DMS53 treated with DMSO at 0.1 percent for 48 hours (cell line): ENCODE results near the gene HSDL2.
A peak's percentile ranks its signal among the peaks of the same experiment; 100 is the strongest.
"Not testable (repeated sequence)": the region's sequence is repeated elsewhere in the genome, so short reads cannot be mapped to it uniquely, and the experiment has no call there.

Experiments
- DNase-seq: peaks from one replicate; lab custom pipeline; 2025; ENCODE audit not compliant: unreplicated experiment; lab: John Stamatoyannopoulos, UW

HSDL2 gene

DNA sequence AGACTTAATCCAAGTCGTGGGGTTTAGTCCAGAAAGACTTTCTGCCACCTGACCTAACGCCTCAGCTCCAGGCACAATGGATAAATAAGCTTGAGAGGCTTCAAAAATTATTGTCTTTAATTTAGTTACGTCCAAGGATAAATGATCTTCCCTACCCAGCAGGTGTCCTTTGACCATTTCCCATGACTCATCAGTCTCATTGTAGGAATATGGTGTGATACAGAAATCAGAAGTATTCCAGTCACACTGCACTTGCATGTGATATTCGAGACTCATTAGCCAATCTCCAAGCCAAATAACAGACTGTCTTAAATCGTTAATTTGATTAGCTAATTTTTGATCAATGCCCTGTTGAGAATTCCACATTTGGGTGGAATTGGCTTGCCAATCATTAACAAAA lies 13.2 kb downstream of the HSDL2 start:
- DNase-seq: not testable (repeated sequence)

DNA sequence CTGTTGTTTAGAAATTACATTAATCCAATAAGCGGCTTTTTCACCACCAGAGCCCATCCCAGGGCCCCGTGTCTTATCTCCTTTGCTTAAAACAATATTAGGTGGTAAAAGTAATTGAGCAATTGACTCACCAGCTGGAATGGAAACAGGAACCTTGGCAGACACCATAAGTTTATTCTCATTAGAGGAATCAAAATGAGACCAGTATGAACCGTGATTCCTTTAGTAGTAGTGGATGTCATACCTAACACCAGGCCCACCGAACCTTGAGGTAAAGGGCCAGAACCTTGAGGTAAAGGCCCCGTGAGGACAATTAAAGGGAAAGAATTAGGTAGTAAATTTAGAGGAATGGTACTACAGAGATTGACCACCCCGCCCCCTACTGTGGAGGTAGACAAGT lies 16.5 kb downstream of the HSDL2 start:
- DNase-seq: no peak

- no peak for DNase-seq
Observed at GRCh38 chr9:112396872-112397271, 17.0 kb downstream of the HSDL2 start.

- DNase-seq: no peak
Observed at GRCh38 chr9:112401175-112401815, 21.4 kb downstream of the HSDL2 start.

- no peak for DNase-seq
Observed at GRCh38 chr9:112403614-112404201, 23.8 kb downstream of the HSDL2 start.

GRCh38 chr9:112404508-112404932 lies 24.6 kb downstream of the HSDL2 start:
- DNase-seq: no peak

- no peak for DNase-seq
Observed at GRCh38 chr9:112408275-112408674, 28.4 kb downstream of the HSDL2 start.

DNA sequence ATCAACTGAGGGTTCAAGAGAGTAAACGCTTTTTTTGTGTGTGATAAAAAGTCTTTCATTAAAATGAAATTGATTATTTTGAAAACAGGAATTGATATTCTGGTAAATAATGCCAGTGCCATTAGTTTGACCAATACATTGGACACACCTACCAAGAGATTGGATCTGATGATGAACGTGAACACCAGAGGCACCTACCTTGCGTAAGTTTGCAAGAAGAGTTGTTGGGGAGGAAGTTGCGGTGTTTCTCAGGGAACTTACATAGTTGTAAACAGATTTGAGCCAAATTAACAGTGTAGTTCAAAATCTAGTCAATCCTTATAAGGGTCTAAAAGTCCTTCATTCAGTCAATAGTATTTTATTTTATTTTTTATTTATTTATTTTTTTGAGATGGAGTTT lies 28.9 kb downstream of the HSDL2 start:
- no peak for DNase-seq

GRCh38 chr9:112409758-112410157 lies 29.9 kb downstream of the HSDL2 start:
- no peak for DNase-seq

DNA sequence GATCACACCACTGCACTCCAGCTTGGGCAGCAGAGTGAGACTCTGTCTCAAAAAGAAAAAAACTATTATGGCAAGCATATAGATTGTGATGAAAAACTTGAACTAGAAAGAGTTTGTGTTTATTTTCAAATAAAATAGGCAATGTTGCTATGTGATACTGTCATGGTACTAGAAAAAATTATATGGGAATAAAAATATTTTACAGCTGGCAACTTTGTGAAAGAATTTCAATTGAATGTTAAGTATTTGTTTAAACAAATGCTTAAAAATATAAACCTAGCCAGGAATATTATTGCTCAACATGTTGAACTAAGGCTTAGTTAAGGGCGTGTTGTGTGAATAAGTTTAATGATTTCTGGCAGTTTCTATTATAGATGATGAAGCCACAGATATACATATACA lies 31.7 kb downstream of the HSDL2 start:
- DNase-seq: no peak

- DNase-seq: not testable (repeated sequence)
Observed at GRCh38 chr9:112413728-112414127, 33.8 kb downstream of the HSDL2 start.

DNA sequence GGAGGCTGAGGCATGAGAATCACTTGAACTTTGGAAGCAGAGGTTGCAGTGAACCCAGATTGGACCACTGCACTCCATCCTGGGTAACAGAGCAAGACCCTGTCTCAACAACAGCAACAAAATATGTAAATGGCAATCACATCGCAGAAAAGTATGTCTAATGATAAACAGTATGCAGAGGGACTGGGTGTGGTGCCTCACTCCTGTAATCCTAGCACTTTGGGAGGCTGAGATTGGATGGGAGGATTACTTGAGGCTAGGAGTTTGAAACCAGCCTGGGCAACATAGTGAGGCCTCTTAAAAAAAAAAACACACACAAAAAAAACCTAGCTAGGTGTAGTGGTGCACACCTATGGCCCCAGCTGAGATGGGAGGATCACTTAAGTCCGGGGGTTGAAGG lies 40.3 kb downstream of the HSDL2 start:
- no peak for DNase-seq

- no peak for DNase-seq
Observed at GRCh38 chr9:112421771-112422222, 41.9 kb downstream of the HSDL2 start.

GRCh38 chr9:112422417-112423148 lies 42.7 kb downstream of the HSDL2 start:
- DNase-seq: no peak

DNA sequence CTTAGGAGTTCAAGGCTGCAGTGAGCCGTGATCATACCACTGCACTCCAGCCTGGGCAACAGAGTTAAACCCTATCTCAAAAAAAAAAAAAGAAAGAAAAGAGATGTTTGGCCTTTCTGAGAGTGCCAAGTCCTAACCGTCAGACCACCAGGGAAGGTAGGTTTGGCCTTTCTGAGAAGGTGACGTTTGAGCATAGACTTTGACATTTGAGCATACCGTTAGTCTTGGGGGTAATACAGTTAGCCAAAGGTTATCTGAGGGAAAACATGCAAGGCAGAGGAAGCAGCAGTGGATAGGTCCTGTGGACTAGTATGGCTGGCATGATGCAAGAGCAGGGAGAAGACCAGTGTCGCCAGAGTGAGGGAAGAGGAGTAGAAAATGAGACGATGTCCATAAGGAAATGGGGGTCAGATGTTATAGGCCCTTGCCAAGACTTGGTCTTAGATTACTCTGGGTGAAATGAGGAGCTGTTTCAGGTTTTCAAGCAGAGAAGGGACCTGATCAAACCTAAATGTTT lies 50.2 kb downstream of the HSDL2 start:
- DNase-seq: no peak

DNA sequence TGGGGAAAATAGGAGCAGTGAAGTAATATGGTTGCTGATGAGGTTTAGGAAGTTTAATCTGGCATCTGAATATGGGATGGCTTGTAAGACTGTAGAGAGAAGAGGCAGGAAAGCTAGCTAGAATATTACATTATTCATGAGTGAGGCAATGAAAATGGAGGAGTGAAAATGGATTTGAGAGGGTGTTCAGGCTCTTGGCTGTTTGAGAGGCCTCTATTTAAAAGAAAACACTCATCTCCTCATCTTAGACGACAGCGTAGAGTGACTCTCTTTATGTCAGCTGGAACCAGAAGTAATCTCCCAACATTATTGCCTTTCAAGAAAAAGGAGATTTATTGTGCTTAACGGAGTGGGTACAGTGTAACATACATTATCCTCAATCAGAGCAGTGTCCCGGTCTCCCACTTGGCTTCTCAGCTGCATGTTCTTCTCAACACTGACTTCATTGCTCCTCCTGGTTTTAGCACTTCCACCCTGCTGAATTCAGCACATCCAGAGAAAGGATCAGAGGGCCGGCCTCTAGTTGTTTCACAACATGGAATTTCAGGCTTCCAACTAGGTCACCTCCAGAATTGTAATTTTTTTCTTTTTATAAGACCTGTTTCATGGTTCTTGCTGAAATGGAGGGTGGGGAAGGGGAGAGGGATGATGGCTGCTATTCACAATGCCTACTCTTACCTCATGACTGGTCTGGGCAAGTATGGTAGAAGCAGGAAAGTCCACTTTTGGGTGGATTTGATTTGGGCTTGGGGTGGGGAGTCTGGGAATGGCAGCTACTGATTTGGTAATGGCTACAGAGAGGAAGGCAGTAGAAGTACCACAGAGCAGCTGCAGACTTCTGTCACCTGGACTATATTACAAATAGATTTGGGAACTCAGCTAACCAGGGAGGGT lies 53.8 kb downstream of the HSDL2 start:
- DNase-seq: no peak

- DNase-seq: no peak
Observed at GRCh38 chr9:112434487-112434886, 54.6 kb downstream of the HSDL2 start.

GRCh38 chr9:112437406-112437805 lies 57.5 kb downstream of the HSDL2 start:
- no peak for DNase-seq

DNA sequence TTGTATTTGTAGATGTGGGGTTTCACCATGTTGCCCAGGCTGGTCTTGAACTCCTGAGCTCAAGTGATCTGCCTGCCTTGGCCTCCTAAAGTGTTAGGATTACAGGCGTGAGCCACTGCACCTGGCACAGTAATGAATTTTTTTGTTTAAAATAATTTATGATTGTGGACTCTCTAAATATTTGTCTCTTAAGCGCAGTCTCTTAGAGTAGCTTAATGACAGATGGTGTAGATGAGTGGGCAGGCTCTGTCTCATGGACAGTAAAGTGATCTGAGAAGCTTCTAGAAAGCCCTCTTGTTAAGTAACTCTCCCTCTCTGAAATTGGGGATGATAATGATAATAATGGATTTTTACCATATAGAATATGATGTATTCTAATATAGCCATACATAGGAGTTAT lies 59.3 kb downstream of the HSDL2 start:
- DNase-seq: peak; percentile 60

DNA sequence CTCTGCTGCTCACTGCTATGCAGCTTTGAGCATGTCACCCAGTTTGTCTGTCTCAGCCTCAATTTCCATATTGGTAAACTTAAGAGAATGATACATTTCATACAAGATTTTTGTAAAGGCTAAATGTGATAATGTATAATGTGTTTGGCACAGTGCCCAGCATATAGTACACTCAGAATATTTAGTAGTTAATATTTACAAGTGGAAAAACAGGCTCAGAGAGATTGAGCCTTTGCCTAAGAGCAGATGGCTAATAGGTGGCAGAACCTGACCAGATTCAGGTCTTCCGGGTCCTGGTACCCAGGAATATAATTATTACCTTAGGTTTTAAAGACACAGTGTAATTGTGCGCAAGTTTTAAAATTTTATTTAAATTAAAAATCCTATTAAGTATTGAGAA lies 59.9 kb downstream of the HSDL2 start:
- peak; percentile 27 for DNase-seq

GRCh38 chr9:112443200-112443599 lies 63.3 kb downstream of the HSDL2 start:
- no peak for DNase-seq
